ENCODE data around the gene PCCA.

PCCA gene

GRCh38 chr13:100197591-100198365, 108.9 kb downstream of the PCCA start:
- no peak overlapping the region for H3K4me3 ChIP-seq (replicated peaks; ENCODE audit: low read depth, low read length)
- DNase-seq (ENCODE audit: extremely low read depth, low read depth), result no peak
- no peak for TF ChIP-seq CTCF (IDR thresholded peaks at IDR 0.05; ENCODE audit: low read depth, low read length, missing control alignments)

- no peak overlapping the region for H3K4me3 ChIP-seq (replicated peaks; ENCODE audit: low read depth, low read length)
- no peak for TF ChIP-seq CTCF (IDR thresholded peaks at IDR 0.05; ENCODE audit: low read depth, low read length, missing control alignments)
- peak; percentile 19 for DNase-seq (ENCODE audit: extremely low read depth, low read depth)
These were observed 114.9 kb downstream of the PCCA start for GRCh38 chr13:100203696-100204367.

- TF ChIP-seq CTCF (IDR thresholded peaks at IDR 0.05; ENCODE audit: low read depth, low read length, missing control alignments), result no peak
- DNase-seq (ENCODE audit: extremely low read depth, low read depth), result no peak
- no peak overlapping the region for H3K4me3 ChIP-seq (replicated peaks; ENCODE audit: low read depth, low read length)
These were observed 119.1 kb downstream of the PCCA start for GRCh38 chr13:100208002-100208401.

- H3K4me3 ChIP-seq (replicated peaks; ENCODE audit: low read depth, low read length), result no peak overlapping the region
- peak; percentile 21 for DNase-seq (ENCODE audit: extremely low read depth, low read depth)
- no peak for TF ChIP-seq CTCF (IDR thresholded peaks at IDR 0.05; ENCODE audit: low read depth, low read length, missing control alignments)
These were observed 119.7 kb downstream of the PCCA start for GRCh38 chr13:100208626-100209025.

- H3K4me3 ChIP-seq (replicated peaks; ENCODE audit: low read depth, low read length), result no peak overlapping the region
- TF ChIP-seq CTCF (IDR thresholded peaks at IDR 0.05; ENCODE audit: low read depth, low read length, missing control alignments), result no peak
- peak; percentile 37 for DNase-seq (ENCODE audit: extremely low read depth, low read depth)
These were observed 121.2 kb downstream of the PCCA start for GRCh38 chr13:100209857-100210825.

GRCh38 chr13:100211016-100211710, 122.3 kb downstream of the PCCA start:
- no peak overlapping the region for H3K4me3 ChIP-seq (replicated peaks; ENCODE audit: low read depth, low read length)
- DNase-seq (ENCODE audit: extremely low read depth, low read depth), result no peak
- TF ChIP-seq CTCF (IDR thresholded peaks at IDR 0.05; ENCODE audit: low read depth, low read length, missing control alignments), result no peak
